Endodermal cell (in vitro differentiated cells): ENCODE measurements around the gene SLAIN2. TPM values are rescaled to one million over a fixed set of nuclear protein-coding genes. Genes with fewer than 3 reads are reported as not detected.

Experiments
- DNase-seq: peaks from one replicate; pipeline ENCODE4 v3.0.0-alpha.2; 2017
- H3K27ac ChIP-seq: 2 replicates; pipeline ENCODE4 v1.5.1; 2013; ENCODE audit warnings: mild to moderate bottlenecking, low read depth, low read length, moderate library complexity
- H3K27me3 ChIP-seq: 2 replicates; pipeline ENCODE4 v1.6.1; 2013; ENCODE audit warnings: mild to moderate bottlenecking, low read length, moderate library complexity; ENCODE audit not compliant: insufficient read depth, control insufficient read depth, poor library complexity, severe bottlenecking
- H3K36me3 ChIP-seq: 2 replicates; pipeline ENCODE4 v1.7.0; 2013; ENCODE audit warnings: mild to moderate bottlenecking, low read length, moderate library complexity; ENCODE audit not compliant: control insufficient read depth, insufficient read depth
- H3K4me1 ChIP-seq: one replicate; pipeline ENCODE4 v1.7.0; 2013; ENCODE audit warnings: low read length; ENCODE audit not compliant: control insufficient read depth, insufficient read depth
- H3K4me3 ChIP-seq: 2 replicates; pipeline ENCODE4 v1.5.1; 2013; ENCODE audit warnings: mild to moderate bottlenecking, low read length, moderate library complexity
- H3K9ac ChIP-seq: 2 replicates; pipeline ENCODE4 v1.6.1; 2013; ENCODE audit warnings: mild to moderate bottlenecking, low read length, moderate library complexity; ENCODE audit not compliant: poor library complexity, severe bottlenecking; ENCODE audit errors: extremely low read depth
- H3K9me3 ChIP-seq: 2 replicates; pipeline ENCODE4 v1.6.1; 2013; ENCODE audit warnings: mild to moderate bottlenecking, low read length, moderate library complexity; ENCODE audit not compliant: control insufficient read depth
- H3K27ac Mint-ChIP-seq: 2 replicates; pipeline ENCODE4 v1.8.0; 2020; ENCODE audit warnings: mixed read lengths
- H3K27me3 Mint-ChIP-seq: 2 replicates; pipeline ENCODE4 v1.8.0; 2021; ENCODE audit warnings: mild to moderate bottlenecking, mixed read lengths; ENCODE audit not compliant: insufficient read depth
- H3K36me3 Mint-ChIP-seq: 2 replicates; pipeline ENCODE4 v1.8.0; 2020; ENCODE audit warnings: low read depth, mixed read lengths
- H3K4me1 Mint-ChIP-seq: 2 replicates; pipeline ENCODE4 v1.8.0; 2020; ENCODE audit warnings: mixed read lengths
- H3K4me3 Mint-ChIP-seq: 2 replicates; pipeline ENCODE4 v1.8.0; 2020; ENCODE audit warnings: mild to moderate bottlenecking, moderate library complexity, mixed read lengths
- H3K9me3 Mint-ChIP-seq: 2 replicates; pipeline ENCODE4 v1.8.0; 2020; ENCODE audit warnings: mild to moderate bottlenecking, mixed read lengths
- CTCF ChIP-seq: fragments of 200-600 bp; sonication (generic); conservative IDR thresholded peaks from 2 replicates; pipeline ENCODE4 v1.5.0; 2021; ENCODE audit warnings: antibody characterized with exemption, mild to moderate bottlenecking
- WGBS, 2 experiments: methylation state at CpG; one replicate each; pipeline versions ENCODE4 v1.1.5 to v1.1.7; 2013; ENCODE audit warnings: missing lambda C conversion rate in 2 of 2, mixed read lengths in 1 of 2; ENCODE audit not compliant: insufficient coverage in 1 of 2, insufficient read length in 1 of 2; 5-methylcytosine and 5-hydroxymethylcytosine counted together
- total RNA-seq, 2 donors: library from RNA; stranded (reverse); fragmentation: NEBNext Ultra II Directional in 1 of 2; extraction: Animal tissue kit (Norgen Biotek cat#: 25700) in 1 of 2; gene quantifications; 2 replicates in 1 of 2; 3 replicates in 1 of 2; pipeline ENCODE4 v1.2.1, GENCODE V29; 2021

Gene SLAIN2
- total RNA-seq, 2 donors from 2014 or later = 42.1 to 49.8 TPM

GRCh38 chr4:48400416-48400815 lies 59.1 kb downstream of the SLAIN2 start:
- WGBS, 2 experiments = 86 to 96% methylated on average over 2 to 6 of the region's 6 CpGs
- Mint-ChIP-seq H3K9me3 (peaks cover 8% of the 10 kb centered on the region), H3K27me3 (no peaks in the 10 kb centered on the region), H3K36me3 (peaks cover 34% of the 10 kb centered on the region), H3K4me3 (no peak overlapping the region), H3K4me1 (peaks cover 12% of the 10 kb centered on the region), H3K27ac (no peak overlapping the region)
- Histone ChIP-seq H3K27me3 (no peaks in the 10 kb centered on the region), H3K36me3 (peaks cover 25% of the 10 kb centered on the region), H3K9ac (no peak overlapping the region), H3K27ac (no peak overlapping the region), H3K4me3 (no peak overlapping the region), H3K4me1 (no peaks in the 10 kb centered on the region), H3K9me3 (peaks cover 13% of the 10 kb centered on the region)
- no peak for DNase-seq
- TF ChIP-seq CTCF = no peak

GRCh38 chr4:48403358-48403757 lies 62.0 kb downstream of the SLAIN2 start:
- Mint-ChIP-seq H3K36me3 (peaks cover 9% of the 10 kb centered on the region), H3K4me1 (peaks cover 4% of the 10 kb centered on the region), H3K4me3 (no peak overlapping the region), H3K9me3 (no peaks in the 10 kb centered on the region), H3K27me3 (no peaks in the 10 kb centered on the region), H3K27ac (no peak overlapping the region)
- 94 to 96% methylated on average over 4 to 5 of the region's 5 CpGs for WGBS, 2 experiments
- Histone ChIP-seq H3K9ac (no peak overlapping the region), H3K36me3 (peaks cover 13% of the 10 kb centered on the region), H3K9me3 (no peaks in the 10 kb centered on the region), H3K4me1 (no peaks in the 10 kb centered on the region), H3K27ac (no peak overlapping the region), H3K27me3 (no peaks in the 10 kb centered on the region), H3K4me3 (no peak overlapping the region)
- no peak for TF ChIP-seq CTCF
- DNase-seq = no peak

GRCh38 chr4:48403779-48404178 lies 62.5 kb downstream of the SLAIN2 start:
- peaks cover 4% of the 10 kb centered on the region for H3K4me1 Mint-ChIP-seq
- no peak overlapping the region for H3K4me3 Mint-ChIP-seq
- DNase-seq = no peak
- H3K27me3 Mint-ChIP-seq = no peaks in the 10 kb centered on the region
- no peaks in the 10 kb centered on the region for H3K4me1 ChIP-seq
- WGBS, 2 experiments = 95 to 97% methylated on average over 6 to 9 of the region's 9 CpGs
- no peak for TF ChIP-seq CTCF
- H3K36me3 ChIP-seq = peaks cover 14% of the 10 kb centered on the region
- H3K9ac ChIP-seq = no peak overlapping the region
- H3K27ac Mint-ChIP-seq = no peak overlapping the region
- H3K9me3 Mint-ChIP-seq = no peaks in the 10 kb centered on the region
- peaks cover 8% of the 10 kb centered on the region for H3K36me3 Mint-ChIP-seq
- no peak overlapping the region for H3K27ac ChIP-seq
- H3K4me3 ChIP-seq = no peak overlapping the region
- no peaks in the 10 kb centered on the region for H3K27me3 ChIP-seq
- H3K9me3 ChIP-seq = no peaks in the 10 kb centered on the region
